Fibroblast of skin of left biceps (primary cell): ENCODE results near the gene IFTAP.

Source experiments
- DNase-seq, 2 experiments: peaks; one replicate each; pipeline ENCODE4 v3.0.0-alpha.2; 2013; ENCODE audit warnings: low read depth in 2 of 2

IFTAP gene

DNA sequence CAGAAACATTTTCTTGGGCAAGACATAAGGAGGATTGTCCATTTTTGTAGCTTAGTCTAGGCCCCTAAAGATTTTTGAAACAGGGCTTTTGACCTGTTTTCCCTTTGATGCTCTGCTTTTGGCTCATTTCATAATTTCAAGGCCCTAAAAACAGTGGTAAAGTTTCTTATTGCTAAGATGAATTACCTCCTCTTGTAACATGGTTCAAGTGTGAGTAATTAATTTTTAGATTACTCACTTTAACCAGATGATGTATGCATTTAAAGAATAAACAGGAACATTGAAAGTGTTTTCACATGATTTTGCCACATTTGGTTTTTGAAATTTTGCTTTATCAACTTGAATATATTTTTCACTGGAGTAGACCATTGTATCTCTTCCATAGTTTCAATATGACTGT lies 2.6 kb downstream of the IFTAP start:
- no peak for DNase-seq

DNA sequence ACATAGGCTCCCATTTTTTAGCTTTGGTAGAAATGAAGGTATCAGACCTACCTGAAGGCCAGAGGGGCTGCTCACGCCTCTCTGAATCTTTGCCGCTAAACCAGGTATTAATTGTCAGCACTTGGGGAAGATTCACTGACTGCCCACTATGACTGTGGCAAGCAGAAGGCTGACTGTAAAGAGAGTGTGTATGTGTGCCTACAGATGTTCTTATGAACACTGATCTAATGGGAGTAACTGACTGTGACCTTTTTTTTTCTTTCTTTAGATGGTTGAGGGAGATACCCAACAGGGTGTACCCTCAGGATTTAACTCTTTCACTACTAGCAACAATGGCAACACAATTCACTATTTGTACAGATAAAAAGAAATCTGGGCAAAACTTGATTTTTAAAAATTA lies 3.7 kb downstream of the IFTAP start, which contains the start of gene RAG2:
Gene RAG2, minus strand, starts transcription at position 186 of the 400 bp plus-strand sequence. CDS start 4,068 bp downstream, outside the sequence.
- no peak for DNase-seq

- no peak for DNase-seq
These were observed 5.9 kb downstream of the IFTAP start for GRCh38 chr11:36600180-36600579.

DNA sequence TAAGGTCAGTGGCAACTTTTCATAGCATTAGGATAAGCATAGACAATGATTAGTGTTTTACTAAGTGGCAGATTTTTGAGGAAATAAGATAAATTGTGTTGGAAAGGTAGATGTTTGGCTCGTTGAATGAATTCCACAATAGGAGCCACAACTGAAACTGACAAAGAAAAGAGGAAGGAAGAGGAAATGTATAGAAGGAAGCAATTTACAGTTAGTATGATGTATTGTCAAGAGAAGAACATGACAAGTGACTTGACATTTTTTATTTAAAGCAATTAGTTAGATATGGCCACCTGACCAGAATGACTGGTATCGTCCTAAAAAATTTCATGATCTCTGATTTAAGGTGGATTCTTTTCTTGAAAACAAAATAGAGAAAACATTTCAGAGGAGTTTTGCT lies 6.9 kb downstream of the IFTAP start:
- DNase-seq: no peak

DNA sequence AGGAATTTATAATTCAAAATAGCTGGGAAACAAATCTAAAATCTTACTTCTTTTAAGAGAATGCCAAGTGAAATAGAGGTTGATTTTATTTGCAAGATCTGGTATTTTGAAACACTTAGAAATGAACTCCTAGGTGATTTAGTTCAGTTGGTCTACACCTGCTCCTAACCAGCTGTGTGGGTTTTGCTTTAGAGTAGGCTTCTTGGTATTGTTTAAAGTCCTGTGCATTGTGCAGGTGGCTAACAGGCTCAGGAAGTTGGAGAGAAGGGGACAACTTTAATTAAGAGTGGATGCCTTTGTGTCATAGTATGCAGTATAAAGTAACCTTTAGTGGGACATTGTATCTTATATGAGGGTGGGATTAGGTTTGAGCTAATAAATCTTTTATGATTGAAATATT lies 7.8 kb downstream of the IFTAP start:
- no peak for DNase-seq

- DNase-seq: no peak
These were observed 11.2 kb downstream of the IFTAP start for GRCh38 chr11:36605221-36606216.

- no peak for DNase-seq
These were observed 14.3 kb downstream of the IFTAP start for GRCh38 chr11:36608491-36609199.

GRCh38 chr11:36609383-36609782 lies 15.1 kb downstream of the IFTAP start:
- DNase-seq: no peak

- no peak for DNase-seq
These were observed 21.5 kb downstream of the IFTAP start for GRCh38 chr11:36615826-36616225.

- no peak for DNase-seq
These were observed 23.5 kb downstream of the IFTAP start for GRCh38 chr11:36617543-36618362.

GRCh38 chr11:36618363-36619047 lies 24.2 kb downstream of the IFTAP start:
- DNase-seq: no peak

- DNase-seq: no peak
These were observed 25.2 kb downstream of the IFTAP start for GRCh38 chr11:36619502-36619901.

DNA sequence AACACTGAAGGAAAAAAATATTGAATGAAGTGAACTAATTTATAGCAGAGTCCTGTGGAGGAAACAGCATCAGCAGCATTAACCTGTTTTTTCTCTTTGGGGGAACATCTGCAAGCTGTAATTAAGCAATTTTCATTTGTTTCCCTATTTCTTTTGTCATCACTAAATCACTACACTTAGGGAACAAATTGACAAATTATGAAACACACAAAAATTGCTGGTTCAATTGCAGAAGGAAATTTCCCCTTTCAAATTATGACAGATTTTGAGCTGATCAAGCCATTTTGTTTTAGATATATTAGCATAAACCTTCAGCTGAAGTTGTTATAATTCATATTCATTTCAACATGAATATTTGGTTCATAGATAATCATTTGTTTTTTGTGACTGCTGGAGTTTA lies 25.9 kb downstream of the IFTAP start:
- DNase-seq: no peak

DNA sequence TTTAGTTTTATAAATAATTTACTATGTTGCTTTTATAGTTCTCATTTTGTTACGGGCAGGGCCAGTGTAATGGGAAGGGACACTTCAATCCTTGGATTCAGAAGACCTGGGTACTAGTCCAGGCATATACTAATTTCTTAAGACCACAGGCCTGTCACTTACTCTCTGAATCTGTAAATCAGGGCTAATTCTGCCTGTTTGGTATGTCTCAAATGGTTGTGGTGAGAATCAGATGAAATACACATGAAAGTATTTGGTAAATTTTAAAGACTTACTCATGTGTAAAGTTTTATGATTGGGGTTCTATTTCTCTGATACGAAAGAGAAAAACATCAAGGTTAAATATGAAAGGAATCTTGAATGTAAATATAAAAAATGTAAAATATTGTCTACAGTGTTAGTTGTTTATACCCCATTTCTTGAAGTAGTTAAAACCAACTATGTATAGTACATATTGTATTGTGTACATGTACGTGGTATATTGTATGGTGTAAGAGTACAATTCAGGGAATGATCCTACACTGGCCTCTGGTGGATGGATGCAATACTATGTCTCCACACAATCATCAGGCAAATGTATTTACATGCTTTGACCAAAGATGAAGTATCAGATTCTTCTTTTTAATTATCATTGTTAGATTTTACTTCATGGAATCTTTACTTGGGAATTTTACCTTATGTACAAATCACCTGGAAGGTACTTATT lies 28.3 kb downstream of the IFTAP start:
- DNase-seq: peak; percentile 15 to 23

- DNase-seq: no peak
These were observed 29.2 kb downstream of the IFTAP start for GRCh38 chr11:36623494-36623893.

- no peak for DNase-seq
These were observed 32.7 kb downstream of the IFTAP start for GRCh38 chr11:36627006-36627405.

DNA sequence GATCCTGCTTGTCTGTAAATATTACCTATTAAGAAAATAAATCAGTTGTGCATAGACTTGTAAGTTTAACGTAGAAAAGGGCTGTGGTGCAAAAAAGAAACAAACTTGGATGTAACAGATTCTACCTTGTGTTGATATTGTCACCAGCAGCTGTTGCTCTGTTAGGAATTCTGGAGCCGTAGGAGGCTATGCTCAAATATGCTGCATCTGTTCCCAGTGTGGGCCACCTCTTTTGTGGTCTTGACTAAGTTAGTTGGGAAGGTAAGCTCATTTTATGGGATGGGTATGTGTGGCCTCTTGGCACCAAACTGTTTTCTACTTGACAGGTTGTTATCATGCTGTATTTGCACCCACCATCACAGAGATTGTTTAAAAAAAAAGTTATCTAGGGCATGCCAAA lies 33.2 kb downstream of the IFTAP start:
- DNase-seq: no peak

DNA sequence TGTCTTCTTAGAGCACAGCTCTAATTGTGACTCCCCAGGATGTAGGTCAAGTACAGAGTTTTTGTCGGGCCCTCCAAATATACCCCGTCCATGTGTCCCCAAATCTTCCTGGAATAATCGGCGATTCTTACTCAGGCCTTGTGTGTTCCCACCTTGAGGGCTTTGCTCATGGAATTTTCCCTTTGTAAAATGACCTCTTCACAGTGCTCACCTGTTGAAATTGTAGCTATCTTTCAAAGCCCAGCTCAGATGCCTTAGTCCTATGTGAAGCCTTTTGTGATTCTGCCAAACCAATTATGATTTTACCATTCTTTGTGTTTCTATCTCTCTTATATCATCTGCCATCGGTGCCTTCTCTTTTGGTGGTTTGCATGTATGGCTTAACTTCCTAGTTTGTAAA lies 33.8 kb downstream of the IFTAP start:
- DNase-seq: no peak

GRCh38 chr11:36628765-36629244 lies 34.5 kb downstream of the IFTAP start:
- no peak for DNase-seq

DNA sequence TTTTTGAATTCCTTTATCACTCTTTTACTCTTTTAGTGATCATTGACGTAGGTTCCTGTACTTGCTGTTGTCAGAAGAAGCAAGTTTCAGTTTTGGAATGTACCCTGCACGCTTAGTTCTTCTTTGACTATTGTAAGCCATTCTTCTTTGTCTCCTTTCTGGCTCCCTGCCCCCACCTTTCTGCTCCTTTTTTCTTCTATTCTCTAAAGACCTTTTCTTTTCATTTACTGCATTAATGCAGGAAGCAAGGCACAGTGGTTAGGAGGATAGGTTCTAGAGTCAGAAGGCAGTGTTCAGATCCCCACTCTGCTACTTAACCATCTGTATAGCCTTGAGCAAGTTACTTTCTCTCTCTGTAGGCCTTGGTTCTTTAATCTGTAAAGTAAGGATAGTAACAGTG lies 37.5 kb downstream of the IFTAP start:
- DNase-seq: no peak
